Fibroblast of the conjunctiva (primary cell): ENCODE data around the gene RNGTT.

Source experiments
- DNase-seq: peaks from one replicate; pipeline ENCODE4 v3.0.0-alpha.2; 2010; ENCODE audit warnings: low read depth

RNGTT gene

DNA sequence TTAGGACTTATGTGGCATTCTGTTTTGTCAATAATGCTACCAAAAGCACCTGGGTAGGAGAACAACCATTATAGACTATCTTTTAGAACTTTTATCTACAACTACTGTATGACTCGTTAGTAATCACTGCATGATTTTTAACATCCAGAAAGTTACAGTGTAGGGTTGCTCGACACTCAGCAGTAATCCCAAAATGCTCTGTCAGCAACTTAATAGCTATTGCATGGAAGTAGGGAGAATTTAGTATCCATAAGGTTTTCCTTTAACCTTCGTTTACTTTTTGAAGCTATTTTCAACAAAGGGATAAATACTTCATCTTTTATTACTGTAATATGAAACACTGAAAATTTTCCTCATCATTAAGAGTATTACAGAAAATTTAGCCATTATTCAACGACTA, 309.5 kb downstream of the RNGTT start:
- no peak for DNase-seq

GRCh38 chr6:88651400-88651799, 312.0 kb downstream of the RNGTT start:
- no peak for DNase-seq

DNA sequence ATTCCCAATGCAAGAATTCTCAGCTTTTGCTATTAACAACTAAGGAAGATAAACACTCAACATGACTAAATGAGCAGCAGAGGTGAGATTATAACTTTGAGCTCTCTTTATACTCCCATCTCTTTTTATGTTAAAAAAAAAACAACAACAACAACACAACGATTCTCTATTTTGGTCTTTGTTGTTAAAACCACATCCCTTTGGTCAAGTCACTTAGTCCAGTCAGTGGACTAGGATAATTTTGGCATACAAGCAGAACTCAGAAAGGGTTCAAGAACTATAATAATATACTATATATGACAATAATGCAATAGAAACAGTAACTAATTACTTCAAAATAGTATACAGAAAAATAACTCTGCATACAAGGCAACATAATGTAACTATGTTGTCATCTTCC, 312.4 kb downstream of the RNGTT start:
- DNase-seq = no peak

DNA sequence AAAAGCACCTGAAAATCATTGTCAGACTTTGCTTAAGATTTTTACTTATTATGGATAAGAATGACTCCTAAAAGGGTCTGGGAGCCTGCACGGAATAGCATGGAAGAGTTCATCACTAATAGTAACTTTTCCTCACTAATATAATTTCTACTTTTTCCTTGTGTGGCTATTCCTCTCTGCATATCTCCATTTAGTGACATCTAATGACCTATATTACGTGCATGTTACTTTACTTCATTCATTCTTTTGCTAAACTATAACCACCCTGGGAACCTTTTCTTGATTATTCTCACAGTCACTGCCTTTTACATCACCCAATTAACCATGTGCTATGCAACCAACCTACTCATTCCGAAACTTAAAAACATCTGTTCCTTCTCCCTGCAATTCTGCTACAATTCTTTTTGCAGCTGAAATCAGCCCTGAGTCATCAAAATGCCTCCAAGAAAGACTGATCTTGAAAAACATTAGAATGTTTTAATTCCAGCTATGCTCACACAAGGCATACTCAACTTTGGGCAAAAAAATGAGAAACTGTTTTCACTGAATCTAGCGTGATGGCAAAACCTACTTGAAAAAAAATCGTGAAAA, 313.3 kb downstream of the RNGTT start:
- peak; percentile 70 for DNase-seq

DNA sequence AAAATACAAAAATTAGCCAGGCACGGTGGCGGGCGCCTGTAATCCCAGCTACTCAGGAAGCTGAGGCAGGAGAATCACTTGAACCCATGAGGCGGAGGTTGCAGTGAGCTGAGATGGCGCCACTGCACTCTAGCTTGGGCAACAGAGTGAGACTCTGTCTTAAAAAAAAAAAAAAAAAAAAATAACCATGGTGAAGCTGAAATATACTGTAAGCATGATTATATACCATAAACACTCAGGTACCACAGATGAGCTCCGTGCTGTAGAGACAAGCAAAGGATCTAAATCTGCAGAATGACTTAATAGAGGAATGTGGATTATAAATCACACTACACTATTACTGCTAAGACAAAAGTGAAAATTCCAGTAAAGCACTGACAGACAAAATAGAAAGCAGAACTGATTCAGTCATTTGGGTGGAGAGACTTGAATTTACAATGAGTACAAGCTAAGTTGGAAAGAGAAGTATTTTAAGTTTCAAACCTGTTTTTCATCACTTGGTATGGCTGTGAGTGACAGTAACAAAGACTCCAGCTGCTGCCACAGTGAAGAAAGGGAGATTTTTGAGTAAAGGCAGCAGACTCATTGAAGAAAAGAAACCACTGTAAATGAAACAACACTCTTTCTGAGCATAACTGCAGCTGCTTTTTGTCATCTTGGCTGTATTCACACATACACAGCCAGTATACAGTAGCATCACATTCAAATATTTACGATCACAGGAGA, 322.1 kb downstream of the RNGTT start:
- DNase-seq = no peak

DNA sequence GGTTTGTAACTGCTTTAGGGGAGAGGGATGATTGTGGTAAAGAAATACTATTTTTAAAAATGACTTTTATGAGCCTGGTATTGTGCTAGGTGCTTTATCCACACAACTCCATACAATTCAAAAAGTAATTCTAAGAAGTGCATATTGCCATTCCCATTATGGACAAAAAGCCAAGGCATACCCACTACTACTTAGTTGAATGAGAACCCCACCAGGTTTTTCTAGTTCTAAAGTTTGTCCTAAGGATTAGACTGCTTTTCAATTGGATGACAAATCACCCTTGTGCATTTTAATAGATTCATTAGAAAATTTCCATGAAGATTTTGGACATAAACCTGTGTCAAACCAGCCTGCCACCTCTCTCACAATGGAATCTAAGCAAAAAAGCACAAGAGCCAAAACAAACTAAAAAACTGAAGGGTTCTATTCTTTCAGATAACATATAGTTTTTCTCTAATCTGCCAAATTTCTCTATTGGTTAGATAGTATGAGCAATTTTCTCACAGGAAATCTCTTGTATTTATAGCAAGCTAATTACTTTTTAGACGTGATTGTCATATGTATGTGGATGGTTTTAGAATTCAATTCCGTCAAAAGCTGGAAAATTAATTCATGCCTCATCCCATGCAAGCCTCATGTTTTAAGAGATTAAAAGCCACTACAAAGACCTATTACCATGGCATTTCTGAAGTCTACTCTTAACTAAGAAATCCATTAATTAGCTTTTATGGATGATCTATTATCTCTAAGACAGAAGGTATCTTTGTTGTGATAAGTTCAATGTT, 325.5 kb downstream of the RNGTT start:
- no peak for DNase-seq

DNA sequence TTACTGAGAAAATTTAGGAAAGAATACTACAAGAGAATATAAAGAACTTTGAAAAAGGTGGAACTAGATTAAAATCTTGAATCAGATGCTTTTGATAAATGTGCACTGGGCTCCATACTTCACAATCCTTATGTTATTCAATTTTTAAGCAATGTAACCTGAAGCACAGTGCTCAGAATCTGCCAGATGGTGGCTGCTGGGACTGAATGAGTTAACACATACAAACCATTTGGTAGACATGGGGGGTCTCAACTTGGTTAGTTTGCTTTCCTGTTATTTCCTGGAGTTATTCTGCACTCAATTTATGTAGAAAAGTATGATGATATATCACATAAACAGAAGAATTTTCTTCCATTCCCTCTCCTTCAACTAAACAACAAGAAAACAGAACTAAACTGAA, 326.5 kb downstream of the RNGTT start:
- no peak for DNase-seq

DNA sequence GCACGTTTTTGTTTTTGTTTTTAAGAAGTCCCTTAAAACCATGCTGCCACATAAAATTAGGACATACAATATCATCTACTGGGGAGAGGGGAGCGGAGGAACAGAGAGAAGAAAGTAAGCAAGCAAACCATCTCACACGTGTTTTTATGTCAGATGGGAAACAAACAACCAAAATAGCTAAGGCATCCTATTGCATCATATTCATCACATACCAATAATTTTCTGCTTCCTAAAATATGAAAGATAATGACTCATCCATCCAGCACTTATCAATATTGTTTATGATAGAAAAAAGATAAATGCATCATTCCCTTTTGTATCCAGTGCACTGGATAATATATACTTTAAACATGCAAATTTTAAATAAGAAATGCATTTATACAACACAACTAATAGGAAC, 329.6 kb downstream of the RNGTT start:
- no peak for DNase-seq

DNA sequence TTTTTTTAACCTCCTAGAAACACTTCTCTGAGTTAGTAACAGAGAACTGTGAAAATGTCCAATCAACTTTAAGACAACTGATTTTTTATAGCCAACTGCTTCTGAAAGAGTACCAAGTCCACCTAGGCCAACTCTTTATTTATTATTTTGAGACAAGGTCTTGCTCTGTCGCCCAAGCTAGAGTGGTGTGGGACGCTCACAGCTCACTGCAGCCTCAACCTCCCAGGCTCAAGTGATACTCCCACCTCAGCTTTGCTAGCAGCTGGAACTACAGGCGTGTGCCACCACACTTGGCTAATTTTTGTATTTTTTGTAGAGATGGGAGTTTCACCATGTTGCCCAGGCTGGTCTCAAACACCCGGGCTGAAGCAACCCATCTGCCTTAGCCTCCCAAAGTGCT, 331.6 kb downstream of the RNGTT start:
- DNase-seq = no peak

DNA sequence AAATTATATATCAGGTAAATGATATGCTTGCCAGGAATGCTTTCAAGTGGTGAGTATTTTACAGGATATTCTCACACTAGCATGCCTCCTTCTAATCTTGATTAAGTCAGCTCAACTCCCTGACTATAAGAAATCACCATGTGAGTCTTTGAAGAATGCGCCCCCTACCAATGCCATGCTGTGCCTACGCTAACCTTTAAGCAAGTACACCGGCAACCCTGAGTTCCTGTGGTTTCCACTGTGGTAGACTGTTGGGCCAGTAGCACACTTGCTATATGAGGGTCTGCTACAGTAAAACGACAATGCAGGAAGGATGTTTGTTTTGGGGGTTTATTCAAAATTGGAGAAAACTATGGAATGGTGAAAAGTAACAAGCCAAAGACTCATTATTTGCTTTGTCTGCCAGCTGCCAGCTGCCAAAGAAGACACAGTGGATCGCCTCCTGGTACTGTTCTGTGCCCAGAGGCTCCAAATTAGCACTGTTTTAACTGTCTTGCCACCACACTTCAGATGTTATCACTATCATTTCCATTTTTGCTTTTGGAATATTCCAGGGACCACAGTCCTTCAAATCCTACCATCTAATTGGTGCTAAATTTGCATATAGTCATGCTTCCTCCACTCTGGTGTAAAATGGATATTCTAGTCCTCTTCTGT, 333.5 kb downstream of the RNGTT start:
- no peak for DNase-seq

DNA sequence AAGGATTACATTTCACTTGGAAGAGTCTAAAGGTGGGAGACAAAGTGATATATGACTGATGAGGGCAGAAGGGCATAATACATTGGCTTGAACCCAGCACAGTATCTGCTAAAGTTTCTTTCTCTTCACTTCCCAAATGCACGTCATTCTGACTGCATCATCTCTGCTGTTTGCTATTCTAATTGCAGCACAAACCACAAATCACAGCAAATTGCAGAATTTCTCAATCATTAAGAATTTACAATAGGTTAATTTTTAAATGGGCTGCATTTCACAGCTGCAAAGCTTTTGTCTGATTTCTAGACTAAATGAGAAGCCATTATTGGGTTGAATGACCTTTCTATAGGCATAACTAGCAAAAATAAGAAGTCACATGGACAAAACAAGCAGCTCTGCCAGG, 337.0 kb downstream of the RNGTT start:
- DNase-seq = no peak

DNA sequence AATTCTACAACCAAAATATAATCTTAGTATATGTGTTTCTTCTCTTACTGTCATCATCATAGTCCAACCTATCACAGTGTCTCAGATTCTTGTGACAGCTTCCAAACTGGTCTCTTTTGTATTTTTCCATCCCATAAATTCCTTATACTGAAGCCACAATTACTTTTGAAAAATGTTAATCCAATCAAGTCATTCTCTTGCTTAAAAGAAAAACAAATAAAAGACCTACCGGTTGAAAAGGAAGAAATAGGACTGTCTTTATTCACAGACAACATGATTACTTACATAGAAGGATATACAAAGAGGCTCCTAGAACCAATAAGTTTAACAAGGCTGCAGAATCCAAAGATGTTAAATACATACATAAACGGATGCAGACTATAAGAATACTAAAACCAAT, 339.9 kb downstream of the RNGTT start:
- DNase-seq = no peak

DNA sequence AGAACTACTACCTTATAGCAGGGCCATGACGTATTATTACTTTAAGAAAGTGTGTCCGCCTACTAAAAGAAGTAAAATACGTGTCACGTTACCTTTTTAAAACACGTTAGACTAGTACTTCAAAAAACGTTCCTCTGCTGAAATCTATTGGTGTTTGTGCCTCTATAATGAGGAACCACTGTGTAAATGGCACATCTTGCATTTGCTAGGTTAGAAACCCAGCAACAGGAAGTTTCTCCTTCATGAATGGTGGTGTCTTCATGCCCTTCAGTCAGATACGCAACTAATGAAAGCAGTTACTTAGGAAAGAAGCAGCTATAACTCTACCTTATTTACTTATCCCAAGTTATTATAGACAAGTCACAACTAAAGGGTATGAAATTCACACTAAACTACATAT, 343.5 kb downstream of the RNGTT start:
- no peak for DNase-seq

DNA sequence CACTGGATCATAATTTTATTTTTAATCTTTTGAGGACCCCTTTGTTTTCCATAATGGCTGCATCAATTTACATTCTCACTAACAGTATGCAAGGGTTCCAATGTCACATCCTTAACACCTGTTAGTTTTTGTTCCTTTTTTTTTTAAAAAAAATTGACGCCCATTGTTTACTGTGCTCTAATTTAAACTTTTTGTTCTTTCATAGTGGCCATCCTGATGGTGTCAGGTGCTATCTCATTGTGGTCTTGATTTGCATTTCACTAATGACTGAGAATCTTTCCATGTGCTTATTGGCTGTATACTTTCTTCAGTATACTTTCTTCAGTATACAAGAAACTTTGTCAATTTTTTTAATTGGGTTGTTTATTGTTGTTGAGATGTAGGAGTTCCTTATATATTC, 347.0 kb downstream of the RNGTT start:
- DNase-seq = no peak

GRCh38 chr6:88614316-88614877, 349.0 kb downstream of the RNGTT start:
- DNase-seq = no peak

DNA sequence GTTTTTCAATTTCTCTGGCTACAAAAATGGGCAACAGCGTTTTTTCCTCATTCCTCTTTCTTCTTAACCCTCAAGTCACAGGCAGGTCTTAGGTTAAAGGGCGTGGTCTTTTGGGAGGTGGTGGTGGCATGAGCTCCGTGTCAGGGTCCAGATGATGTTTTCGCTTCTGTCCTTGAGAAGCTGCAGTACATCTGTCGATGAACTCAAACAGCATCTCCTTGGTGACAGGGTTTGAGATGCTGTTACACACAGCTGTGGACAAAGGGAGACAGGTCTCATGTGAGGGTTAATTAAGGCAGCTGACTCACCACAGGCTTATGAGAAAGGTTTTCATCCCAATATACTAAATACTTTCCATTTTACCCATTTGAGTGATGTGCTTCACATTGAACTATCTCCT, 350.8 kb downstream of the RNGTT start:
- DNase-seq = no peak

DNA sequence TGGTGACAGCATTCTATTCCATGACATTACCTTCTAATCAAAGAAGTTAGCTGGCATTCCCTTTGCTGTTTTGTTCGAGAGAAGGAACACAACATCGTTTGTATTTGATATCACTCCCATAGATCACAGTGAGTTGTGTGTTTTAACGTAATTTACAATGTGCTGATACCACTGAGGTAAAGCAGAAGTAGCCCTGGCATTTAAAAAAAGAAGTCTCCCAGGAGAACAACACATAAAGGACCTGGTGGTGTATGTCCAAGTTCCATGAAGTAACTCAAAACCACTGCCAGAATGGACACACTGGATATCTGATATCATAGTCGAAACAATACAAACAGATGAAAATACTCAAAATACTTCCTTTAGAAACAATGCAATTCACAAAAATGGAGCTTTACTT, 351.7 kb downstream of the RNGTT start:
- no peak for DNase-seq

DNA sequence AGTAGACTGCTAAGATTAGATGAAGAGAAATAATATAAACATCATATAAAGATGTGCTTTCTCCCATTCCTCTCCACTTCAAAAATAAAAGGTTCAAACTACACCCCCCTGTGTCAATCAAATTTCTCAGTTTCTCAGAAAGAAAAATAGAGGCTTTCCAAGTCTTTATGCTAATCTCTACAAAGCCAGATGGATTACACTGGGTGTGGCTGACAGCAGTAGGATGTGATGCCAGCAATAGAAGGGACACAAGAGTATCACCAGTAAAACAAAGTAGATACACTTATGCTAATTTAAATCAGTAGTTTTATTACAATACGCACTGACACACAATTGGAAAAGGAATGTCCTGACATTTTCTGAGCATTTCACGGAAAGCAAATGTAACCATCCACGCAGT, 353.4 kb downstream of the RNGTT start:
- DNase-seq = no peak

DNA sequence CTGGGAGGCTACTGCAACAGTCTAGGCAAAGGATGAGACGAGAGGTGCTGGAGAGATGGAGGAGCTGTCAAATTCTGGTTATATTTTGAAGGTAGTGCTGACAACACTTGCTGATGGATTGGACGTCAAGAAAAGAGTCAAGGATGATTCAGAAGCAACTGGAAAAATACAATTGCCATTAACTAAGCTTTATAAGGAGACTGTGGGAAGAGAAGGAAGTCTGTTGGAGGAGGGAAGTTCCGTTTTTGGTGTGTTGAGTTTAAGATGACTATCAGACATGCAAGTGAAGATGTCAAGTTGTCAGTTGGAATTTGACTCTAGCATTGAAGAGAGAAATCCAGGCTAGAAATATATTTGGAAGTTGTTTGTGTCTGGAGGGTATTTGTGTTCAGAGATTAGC, 358.1 kb downstream of the RNGTT start:
- no peak for DNase-seq

DNA sequence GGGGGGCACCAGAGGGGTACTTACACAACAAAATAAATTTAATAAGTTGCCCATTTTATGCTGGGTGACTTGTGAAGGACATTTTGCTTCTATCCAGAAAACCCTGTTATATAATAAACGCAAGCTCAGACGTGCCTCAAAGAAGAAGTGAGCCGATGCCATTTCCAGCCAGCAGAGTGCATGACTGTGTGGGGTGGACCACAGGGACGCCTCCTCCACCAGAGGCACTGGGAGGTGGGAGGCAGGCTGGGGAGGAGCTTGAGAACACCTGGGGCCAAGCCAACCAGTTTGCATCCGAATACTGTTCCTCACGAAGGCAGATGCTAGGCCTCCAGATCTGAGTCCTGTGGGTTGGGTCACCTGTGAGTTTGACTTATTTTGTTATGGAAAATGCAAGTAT, 363.8 kb downstream of the RNGTT start:
- DNase-seq = no peak

GRCh38 chr6:88596801-88597200, 366.6 kb downstream of the RNGTT start:
- no peak for DNase-seq

- no peak for DNase-seq
These were observed 374.5 kb downstream of the RNGTT start for GRCh38 chr6:88588938-88589337.

- DNase-seq = no peak
These were observed 376.3 kb downstream of the RNGTT start for GRCh38 chr6:88587150-88587520.
